IMR-90 (cell line): Measurements from ENCODE around the gene CLUH. TPM values are rescaled to one million over a fixed set of nuclear protein-coding genes. Genes with fewer than 3 reads are reported as not detected.
A peak's percentile ranks its signal among the peaks of the same experiment; 100 is the strongest.

Experiments
- CEBPB ChIP-seq: IDR thresholded peaks from 2 replicates; pipeline ENCODE4 v1.6.1; 2012; ENCODE audit warnings: low read depth, low read length, improper control_type of control experiment
- CHD1 ChIP-seq: IDR thresholded peaks from 2 replicates; pipeline ENCODE4 v1.6.1; 2012; ENCODE audit warnings: low read depth, low read length, improper control_type of control experiment
- MAFK ChIP-seq: IDR thresholded peaks from 2 replicates; pipeline ENCODE4 v1.6.1; 2012; ENCODE audit warnings: low read depth, low read length, improper control_type of control experiment
- MAZ ChIP-seq: IDR thresholded peaks from 2 replicates; pipeline ENCODE4 v1.6.1; 2012; ENCODE audit warnings: low read depth, mild to moderate bottlenecking, low read length, improper control_type of control experiment, moderate library complexity, borderline replicate concordance
- MXI1 ChIP-seq: IDR thresholded peaks from 2 replicates; pipeline ENCODE4 v1.6.1; 2012; ENCODE audit warnings: low read depth, mild to moderate bottlenecking, low read length, moderate library complexity, borderline replicate concordance
- RFX5 ChIP-seq: IDR thresholded peaks from 2 replicates; pipeline ENCODE4 v1.8.0; 2012; ENCODE audit warnings: low read depth, mild to moderate bottlenecking, low read length, moderate library complexity
- polyA plus RNA-seq, 3 experiments: library from polyadenylated mRNA; depleted of rRNA; stranded (reverse); fragments of >200 nt; gene quantifications; 2 replicates each; pipeline ENCODE4 v1.2.3, GENCODE V29; 2012; ENCODE audit warnings: low replicate concordance in 1 of 3
- total RNA-seq: library from RNA; depleted of rRNA; stranded (reverse); fragments of >200 nt; gene quantifications from 2 replicates; pipeline ENCODE4 v1.2.3, GENCODE V29; 2012
- TF ChIP-seq, protein P1 (sequence below): fragments of 150-350 bp; IDR thresholded peaks from 2 replicates; pipeline ENCODE4 v1.6.1; 2017; ENCODE audit warnings: mild to moderate bottlenecking, antibody characterized with exemption, low read length, low read depth
- TF ChIP-seq, protein P2 (sequence below): fragments of 150-350 bp; IDR thresholded peaks from 2 replicates; pipeline ENCODE4 v1.6.1; 2016; ENCODE audit warnings: low read depth, mild to moderate bottlenecking, low read length, moderate library complexity, borderline replicate concordance

The CLUH gene
- total and polyA plus RNA-seq, 2 of the 4 experiments (the other 2 are of a cell fraction), result 12.9 to 42.0 TPM

DNA sequence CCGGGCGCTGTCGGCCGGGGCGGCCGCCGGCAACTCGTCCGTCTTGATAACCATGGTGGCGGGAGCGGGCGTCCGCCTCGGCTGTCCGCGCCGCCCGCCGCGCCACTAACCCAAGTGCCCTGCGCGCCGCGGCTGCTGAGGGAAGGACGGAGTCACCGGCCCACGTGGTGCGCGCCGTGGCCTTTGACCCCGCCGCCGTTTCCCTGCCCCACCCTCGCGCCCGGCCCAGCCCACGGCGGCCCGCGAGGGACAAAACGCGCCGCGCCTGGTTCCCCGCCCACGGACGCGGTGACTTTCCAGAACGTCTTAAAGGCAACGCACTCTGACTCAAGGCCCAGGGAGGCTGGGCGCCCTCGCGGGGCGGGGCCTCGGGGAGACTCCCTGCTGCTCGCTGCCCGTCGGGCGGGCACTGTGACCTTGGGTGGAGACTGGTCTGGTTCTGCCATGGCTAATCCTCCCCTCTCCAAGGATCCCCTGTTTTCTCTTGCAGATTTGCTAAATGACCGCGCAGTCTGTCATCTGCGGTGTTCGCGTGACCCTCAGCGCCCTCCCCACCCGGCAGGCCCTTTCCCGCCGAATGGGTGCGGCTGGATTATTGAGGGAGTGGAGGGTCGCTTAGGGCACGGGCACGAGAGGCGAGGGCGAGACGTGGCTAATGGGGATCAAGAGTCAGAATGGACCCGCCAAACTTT is at the start of gene CLUH (continued):
- TF ChIP-seq, protein P1, sequence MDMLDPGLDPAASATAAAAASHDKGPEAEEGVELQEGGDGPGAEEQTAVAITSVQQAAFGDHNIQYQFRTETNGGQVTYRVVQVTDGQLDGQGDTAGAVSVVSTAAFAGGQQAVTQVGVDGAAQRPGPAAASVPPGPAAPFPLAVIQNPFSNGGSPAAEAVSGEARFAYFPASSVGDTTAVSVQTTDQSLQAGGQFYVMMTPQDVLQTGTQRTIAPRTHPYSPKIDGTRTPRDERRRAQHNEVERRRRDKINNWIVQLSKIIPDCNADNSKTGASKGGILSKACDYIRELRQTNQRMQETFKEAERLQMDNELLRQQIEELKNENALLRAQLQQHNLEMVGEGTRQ, result peak; percentile 97
- TF ChIP-seq MAFK, result no peak
- no peak for TF ChIP-seq CEBPB
- TF ChIP-seq, protein P2, sequence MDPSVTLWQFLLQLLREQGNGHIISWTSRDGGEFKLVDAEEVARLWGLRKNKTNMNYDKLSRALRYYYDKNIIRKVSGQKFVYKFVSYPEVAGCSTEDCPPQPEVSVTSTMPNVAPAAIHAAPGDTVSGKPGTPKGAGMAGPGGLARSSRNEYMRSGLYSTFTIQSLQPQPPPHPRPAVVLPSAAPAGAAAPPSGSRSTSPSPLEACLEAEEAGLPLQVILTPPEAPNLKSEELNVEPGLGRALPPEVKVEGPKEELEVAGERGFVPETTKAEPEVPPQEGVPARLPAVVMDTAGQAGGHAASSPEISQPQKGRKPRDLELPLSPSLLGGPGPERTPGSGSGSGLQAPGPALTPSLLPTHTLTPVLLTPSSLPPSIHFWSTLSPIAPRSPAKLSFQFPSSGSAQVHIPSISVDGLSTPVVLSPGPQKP, result no peak
- TF ChIP-seq CHD1, result peak; percentile 56; the same call in 1 of the 2 replicates
- TF ChIP-seq MXI1, result peak; percentile 95
- peak; percentile 98 for TF ChIP-seq MAZ
- TF ChIP-seq RFX5, result no peak
